ENCODE data around the gene MFSD8.
"Not testable (repeated sequence)": the region's sequence is repeated elsewhere in the genome, so short reads cannot be mapped to it uniquely, and the experiment has no call there.

DNA sequence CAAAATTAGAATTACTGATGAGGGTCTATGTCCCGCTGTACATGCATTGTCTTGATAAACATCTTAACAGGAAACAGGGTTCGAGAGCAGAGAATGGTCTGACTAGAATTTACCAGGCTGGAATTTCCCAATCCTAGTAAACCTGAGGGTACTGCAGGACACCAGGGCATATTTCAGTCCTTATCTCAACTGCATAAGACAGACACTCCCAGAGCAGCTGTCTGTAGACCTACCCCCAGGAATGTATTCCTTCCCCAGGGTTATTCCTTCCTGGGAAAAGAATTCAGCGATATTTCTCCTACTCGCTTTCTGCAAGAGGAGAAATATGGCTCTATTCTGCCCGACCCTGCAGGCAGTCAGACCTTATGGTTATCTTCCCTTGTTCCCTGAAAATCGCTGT is 31.5 kb upstream of the MFSD8 start:
- TF ChIP-seq, protein P1, sequence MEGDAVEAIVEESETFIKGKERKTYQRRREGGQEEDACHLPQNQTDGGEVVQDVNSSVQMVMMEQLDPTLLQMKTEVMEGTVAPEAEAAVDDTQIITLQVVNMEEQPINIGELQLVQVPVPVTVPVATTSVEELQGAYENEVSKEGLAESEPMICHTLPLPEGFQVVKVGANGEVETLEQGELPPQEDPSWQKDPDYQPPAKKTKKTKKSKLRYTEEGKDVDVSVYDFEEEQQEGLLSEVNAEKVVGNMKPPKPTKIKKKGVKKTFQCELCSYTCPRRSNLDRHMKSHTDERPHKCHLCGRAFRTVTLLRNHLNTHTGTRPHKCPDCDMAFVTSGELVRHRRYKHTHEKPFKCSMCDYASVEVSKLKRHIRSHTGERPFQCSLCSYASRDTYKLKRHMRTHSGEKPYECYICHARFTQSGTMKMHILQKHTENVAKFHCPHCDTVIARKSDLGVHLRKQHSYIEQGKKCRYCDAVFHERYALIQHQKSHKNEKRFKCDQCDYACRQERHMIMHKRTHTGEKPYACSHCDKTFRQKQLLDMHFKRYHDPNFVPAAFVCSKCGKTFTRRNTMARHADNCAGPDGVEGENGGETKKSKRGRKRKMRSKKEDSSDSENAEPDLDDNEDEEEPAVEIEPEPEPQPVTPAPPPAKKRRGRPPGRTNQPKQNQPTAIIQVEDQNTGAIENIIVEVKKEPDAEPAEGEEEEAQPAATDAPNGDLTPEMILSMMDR (IDR thresholded peaks at IDR 0.05): not testable (repeated sequence)
- TF ChIP-seq POLR2A (IDR thresholded peaks at IDR 0.05): not testable (repeated sequence)

Measured in right lobe of liver (tissue), 4 donors.